Trophoblast cell (in vitro differentiated cells and primary cell): ENCODE results near the gene CLCN7.

Experiments
- DNase-seq, 2 donors: peaks; one replicate each; pipeline ENCODE4 v3.0.0-alpha.2; 2016
- H2AFZ ChIP-seq: 2 replicates; pipeline ENCODE4 v1.6.1; 2013; ENCODE audit warnings: low read length, moderate library complexity, mild to moderate bottlenecking; ENCODE audit not compliant: insufficient read depth, poor library complexity
- H2AK5ac ChIP-seq: 2 replicates; pipeline ENCODE4 v1.6.1; 2013; ENCODE audit warnings: mild to moderate bottlenecking, low read length
- H2BK120ac ChIP-seq: 2 replicates; pipeline ENCODE4 v1.6.1; 2013; ENCODE audit warnings: low read length, mild to moderate bottlenecking, moderate library complexity; ENCODE audit not compliant: insufficient read depth, poor library complexity
- H2BK12ac ChIP-seq: 2 replicates; pipeline ENCODE4 v1.6.1; 2013; ENCODE audit warnings: mild to moderate bottlenecking, low read length, moderate library complexity
- H2BK5ac ChIP-seq: 2 replicates; pipeline ENCODE4 v1.6.1; 2013; ENCODE audit warnings: low read length, low read depth, moderate library complexity, mild to moderate bottlenecking; ENCODE audit not compliant: poor library complexity
- H3K14ac ChIP-seq: 2 replicates; pipeline ENCODE4 v1.6.1; 2013; ENCODE audit warnings: mild to moderate bottlenecking, low read length
- H3K18ac ChIP-seq: 2 replicates; pipeline ENCODE4 v1.6.1; 2013; ENCODE audit warnings: mild to moderate bottlenecking, low read length
- H3K23ac ChIP-seq: 2 replicates; pipeline ENCODE4 v1.6.1; 2013; ENCODE audit warnings: low read length
- H3K27ac ChIP-seq: 2 replicates; pipeline ENCODE4 v1.5.1; 2013; ENCODE audit warnings: low read depth, mild to moderate bottlenecking, inconsistent platforms, low read length, moderate library complexity
- H3K27me3 ChIP-seq: 2 replicates; pipeline ENCODE4 v1.6.1; 2013; ENCODE audit warnings: inconsistent platforms, mild to moderate bottlenecking, low read length, moderate library complexity; ENCODE audit not compliant: insufficient read depth
- H3K36me3 ChIP-seq, 2 experiments: 1 replicate in 1 of 2; 2 replicates in 1 of 2; pipeline ENCODE4 v1.6.1; 2013; ENCODE audit warnings: low read length in 2 of 2, mild to moderate bottlenecking in 2 of 2, moderate library complexity in 1 of 2; ENCODE audit not compliant: insufficient read depth in 2 of 2, control insufficient read depth in 1 of 2
- H3K4ac ChIP-seq: 2 replicates; pipeline ENCODE4 v1.6.1; 2013; ENCODE audit warnings: low read depth, mild to moderate bottlenecking, low read length, moderate library complexity
- H3K4me1 ChIP-seq, 2 experiments: 1 replicate in 1 of 2; 2 replicates in 1 of 2; pipeline ENCODE4 v1.6.1; 2013; ENCODE audit warnings: low read length in 2 of 2, mild to moderate bottlenecking in 2 of 2, moderate library complexity in 1 of 2; ENCODE audit not compliant: insufficient read depth in 2 of 2, control insufficient read depth in 1 of 2
- H3K4me2 ChIP-seq: 2 replicates; pipeline ENCODE4 v1.6.1; 2013; ENCODE audit warnings: inconsistent platforms, mild to moderate bottlenecking, low read length, moderate library complexity
- H3K4me3 ChIP-seq: 2 replicates; pipeline ENCODE4 v1.5.1; 2013; ENCODE audit warnings: mild to moderate bottlenecking, low read depth, low read length, inconsistent platforms
- H3K79me1 ChIP-seq: one replicate; pipeline ENCODE4 v1.6.1; 2013; ENCODE audit warnings: low read length
- H3K79me2 ChIP-seq: 2 replicates; pipeline ENCODE4 v1.6.1; 2013; ENCODE audit warnings: low read length, mild to moderate bottlenecking; ENCODE audit not compliant: control insufficient read depth, insufficient read depth, poor library complexity
- H3K9ac ChIP-seq: 2 replicates; pipeline ENCODE4 v1.6.1; 2013; ENCODE audit warnings: mild to moderate bottlenecking, low read length
- H3K9me3 ChIP-seq: 2 replicates; pipeline ENCODE4 v1.6.1; 2013; ENCODE audit warnings: low read depth, mild to moderate bottlenecking, control low read depth, inconsistent platforms, low read length; ENCODE audit not compliant: insufficient read depth
- H4K12ac ChIP-seq: 2 replicates; pipeline ENCODE4 v1.6.1; 2013; ENCODE audit warnings: low read depth, mild to moderate bottlenecking, low read length, moderate library complexity
- H4K8ac ChIP-seq: 2 replicates; pipeline ENCODE4 v1.6.1; 2013; ENCODE audit warnings: low read depth, mild to moderate bottlenecking, low read length, moderate library complexity
- H4K91ac ChIP-seq: one replicate; pipeline ENCODE4 v1.6.1; 2013; ENCODE audit warnings: low read depth, mild to moderate bottlenecking, low read length, moderate library complexity
- WGBS: extraction: QIAGEN DNeasy Blood & Tissue Kit; methylation state at CpG from one replicate; pipeline ENCODE4 v1.1.7; 2013; ENCODE audit warnings: missing lambda C conversion rate; ENCODE audit not compliant: insufficient read length, insufficient coverage; ENCODE audit errors: extremely low coverage; 5-methylcytosine and 5-hydroxymethylcytosine counted together

The CLCN7 gene

GRCh38 chr16:1509307-1510221, 34.7 kb upstream of the CLCN7 start:
- Histone ChIP-seq H4K8ac (no peak overlapping the region), H3K18ac (no peak overlapping the region), H4K12ac (no peak overlapping the region), H2BK120ac (no peak overlapping the region), H4K91ac (no peak overlapping the region), H3K4me3 (no peak overlapping the region), H2AFZ (no peak overlapping the region), H3K27me3 (no peaks in the 10 kb centered on the region), H2BK12ac (no peak overlapping the region), H3K14ac (no peak overlapping the region), H3K79me1 (no peaks in the 10 kb centered on the region), H2BK5ac (no peak overlapping the region), H3K9me3 (peaks cover 6% of the 10 kb centered on the region), H3K4me2 (no peak overlapping the region), H3K9ac (no peak overlapping the region), H3K23ac (no peak overlapping the region), H3K36me3 (peaks cover 56 to 59% of the 10 kb centered on the region in 2 experiments), H3K4ac (no peak overlapping the region), H3K27ac (no peak overlapping the region), H2AK5ac (no peak overlapping the region), H3K4me1 (no peaks in the 10 kb centered on the region), H3K79me2 (no peaks in the 10 kb centered on the region)
- WGBS, result no CpG with 5 or more reads among the region's 44 CpGs
- no peak for DNase-seq

GRCh38 chr16:1508494-1509187, 33.8 kb upstream of the CLCN7 start:
- Histone ChIP-seq H3K36me3 (peaks cover 57 to 62% of the 10 kb centered on the region in 2 experiments), H4K8ac (no peak overlapping the region), H3K18ac (no peak overlapping the region), H2AK5ac (no peak overlapping the region), H3K79me2 (no peaks in the 10 kb centered on the region), H3K23ac (no peak overlapping the region), H2BK120ac (no peak overlapping the region), H3K4me2 (no peak overlapping the region), H3K4ac (no peak overlapping the region), H3K27me3 (no peaks in the 10 kb centered on the region), H2BK5ac (no peak overlapping the region), H4K91ac (no peak overlapping the region), H3K27ac (no peak overlapping the region), H2AFZ (no peak overlapping the region), H3K4me3 (no peak overlapping the region), H3K79me1 (no peaks in the 10 kb centered on the region), H3K9ac (no peak overlapping the region), H3K4me1 (no peaks in the 10 kb centered on the region), H4K12ac (no peak overlapping the region), H2BK12ac (no peak overlapping the region), H3K14ac (no peak overlapping the region), H3K9me3 (peaks cover 4% of the 10 kb centered on the region)
- WGBS, result no CpG with 5 or more reads among the region's 24 CpGs
- DNase-seq, result no peak

- WGBS, result no CpG with 5 or more reads among the region's 37 CpGs
Observed at GRCh38 chr16:1506494-1507213, 31.8 kb upstream of the CLCN7 start.

GRCh38 chr16:1505912-1506311, 31.1 kb upstream of the CLCN7 start:
- Histone ChIP-seq H3K79me2 (no peaks in the 10 kb centered on the region), H2BK120ac (no peak overlapping the region), H3K4me3 (no peak overlapping the region), H2AK5ac (no peak overlapping the region), H3K4ac (no peak overlapping the region), H4K91ac (no peak overlapping the region), H2BK12ac (no peak overlapping the region), H3K23ac (no peak overlapping the region), H3K9ac (no peak overlapping the region), H3K4me1 (no peaks in the 10 kb centered on the region), H3K79me1 (no peaks in the 10 kb centered on the region), H3K27me3 (no peaks in the 10 kb centered on the region), H3K27ac (no peak overlapping the region), H3K4me2 (no peak overlapping the region), H4K8ac (no peak overlapping the region), H3K36me3 (peaks cover 80 to 85% of the 10 kb centered on the region in 2 experiments), H4K12ac (no peak overlapping the region), H2AFZ (no peak overlapping the region), H3K9me3 (peaks cover 8% of the 10 kb centered on the region), H3K18ac (no peak overlapping the region), H2BK5ac (no peak overlapping the region), H3K14ac (no peak overlapping the region)
- DNase-seq, result no peak
- no CpG with 5 or more reads among the region's 22 CpGs for WGBS

More at GRCh38 chr16:1506494-1507213, 31.8 kb upstream of the CLCN7 start:
- Histone ChIP-seq H3K23ac (no peak overlapping the region), H3K4me1 (no peaks in the 10 kb centered on the region), H3K27ac (no peak overlapping the region), H4K8ac (no peak overlapping the region), H3K9me3 (peaks cover 8% of the 10 kb centered on the region), H3K18ac (no peak overlapping the region), H2BK5ac (no peak overlapping the region), H3K4me2 (no peak overlapping the region), H3K79me2 (no peaks in the 10 kb centered on the region), H3K4me3 (no peak overlapping the region), H3K9ac (no peak overlapping the region), H2BK12ac (no peak overlapping the region), H4K12ac (no peak overlapping the region), H4K91ac (no peak overlapping the region), H3K36me3 (peaks cover 76 to 81% of the 10 kb centered on the region in 2 experiments), H2AK5ac (no peak overlapping the region), H2AFZ (no peak overlapping the region), H2BK120ac (no peak overlapping the region), H3K79me1 (no peaks in the 10 kb centered on the region), H3K4ac (no peak overlapping the region), H3K27me3 (no peaks in the 10 kb centered on the region), H3K14ac (no peak overlapping the region)
- DNase-seq, result no peak
